ENCODE data around the gene LHPP.
A peak's percentile ranks its signal among the peaks of the same experiment; 100 is the strongest.

Gene LHPP

DNA sequence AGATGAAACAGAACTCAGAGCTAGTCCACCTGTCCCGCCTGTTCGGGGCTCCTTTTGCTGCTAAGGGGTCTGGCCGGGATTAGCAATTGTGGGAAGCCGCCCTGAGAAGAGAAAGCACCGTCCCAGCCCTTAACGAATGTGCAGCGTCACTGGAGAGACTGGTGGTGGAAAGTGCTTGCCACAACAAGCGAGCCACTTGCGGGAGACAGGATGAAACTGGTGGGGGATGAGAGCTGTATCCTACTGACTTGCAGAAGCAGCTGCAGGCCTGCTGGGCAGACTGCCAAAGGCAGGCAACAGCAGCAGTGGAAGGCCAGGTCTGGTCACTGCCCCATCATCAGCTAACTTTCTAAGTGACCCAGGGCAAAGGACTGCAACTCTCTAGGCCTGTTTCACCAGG lies 187.1 kb downstream of the LHPP start:
- Histone ChIP-seq H3K9ac (peak overlapping the region; percentile 82), H3K4me2 (peak overlapping the region; percentile 99), H3K36me3 (ENCODE audit: insufficient read depth) (no peaks in the 10 kb centered on the region), H3K4me1 (ENCODE audit: low read depth, poor library complexity, severe bottlenecking) (peaks cover 80% of the 10 kb centered on the region), H3K79me2 (ENCODE audit: insufficient read depth, low read depth) (peaks cover 13% of the 10 kb centered on the region; the same call in 1 of the 2 replicates), H4K20me1 (ENCODE audit: insufficient read depth) (no peaks in the 10 kb centered on the region), H2AFZ (ENCODE audit: low read depth) (no peak overlapping the region), H3K27me3 (ENCODE audit: insufficient read depth, low read depth) (no peaks in the 10 kb centered on the region), H3K27ac (peak overlapping the region; percentile 99), H3K4me3 (IDR thresholded peaks at IDR 0.05; ENCODE audit: insufficient read depth, low read depth, low read length) (no peak overlapping the region)
- TF ChIP-seq, protein P1, sequence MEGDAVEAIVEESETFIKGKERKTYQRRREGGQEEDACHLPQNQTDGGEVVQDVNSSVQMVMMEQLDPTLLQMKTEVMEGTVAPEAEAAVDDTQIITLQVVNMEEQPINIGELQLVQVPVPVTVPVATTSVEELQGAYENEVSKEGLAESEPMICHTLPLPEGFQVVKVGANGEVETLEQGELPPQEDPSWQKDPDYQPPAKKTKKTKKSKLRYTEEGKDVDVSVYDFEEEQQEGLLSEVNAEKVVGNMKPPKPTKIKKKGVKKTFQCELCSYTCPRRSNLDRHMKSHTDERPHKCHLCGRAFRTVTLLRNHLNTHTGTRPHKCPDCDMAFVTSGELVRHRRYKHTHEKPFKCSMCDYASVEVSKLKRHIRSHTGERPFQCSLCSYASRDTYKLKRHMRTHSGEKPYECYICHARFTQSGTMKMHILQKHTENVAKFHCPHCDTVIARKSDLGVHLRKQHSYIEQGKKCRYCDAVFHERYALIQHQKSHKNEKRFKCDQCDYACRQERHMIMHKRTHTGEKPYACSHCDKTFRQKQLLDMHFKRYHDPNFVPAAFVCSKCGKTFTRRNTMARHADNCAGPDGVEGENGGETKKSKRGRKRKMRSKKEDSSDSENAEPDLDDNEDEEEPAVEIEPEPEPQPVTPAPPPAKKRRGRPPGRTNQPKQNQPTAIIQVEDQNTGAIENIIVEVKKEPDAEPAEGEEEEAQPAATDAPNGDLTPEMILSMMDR (conservative IDR thresholded peaks at IDR 0.05; ENCODE audit: low read depth, low read length): no peak

DNA sequence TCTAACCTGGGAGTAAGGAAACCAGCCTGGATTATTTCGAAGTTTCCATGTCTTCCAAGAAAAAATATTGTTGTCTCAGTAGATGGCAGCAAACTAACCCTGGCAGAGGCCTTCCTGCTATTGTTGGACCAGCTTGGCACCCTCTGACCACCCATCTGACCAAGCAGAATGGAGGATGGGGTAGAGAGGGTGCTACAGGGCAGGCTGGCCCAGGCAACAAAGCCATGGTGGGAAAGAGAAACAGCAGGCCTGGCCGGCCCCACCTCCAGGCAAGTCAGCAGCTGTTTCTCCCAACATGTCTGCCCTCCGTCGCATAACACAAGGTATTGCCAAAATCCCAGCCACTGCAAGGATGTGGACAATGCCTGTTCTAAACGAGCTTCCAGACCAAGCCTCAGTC lies 187.6 kb downstream of the LHPP start:
- Histone ChIP-seq H3K9ac (peak overlapping the region; percentile 82; the same call in 1 of the 2 replicates), H3K27me3 (ENCODE audit: insufficient read depth, low read depth) (no peaks in the 10 kb centered on the region), H3K4me1 (ENCODE audit: low read depth, poor library complexity, severe bottlenecking) (peaks cover 80% of the 10 kb centered on the region), H4K20me1 (ENCODE audit: insufficient read depth) (no peaks in the 10 kb centered on the region), H3K36me3 (ENCODE audit: insufficient read depth) (no peaks in the 10 kb centered on the region), H3K27ac (peak overlapping the region; percentile 99), H3K4me3 (IDR thresholded peaks at IDR 0.05; ENCODE audit: insufficient read depth, low read depth, low read length) (no peak overlapping the region), H2AFZ (ENCODE audit: low read depth) (no peak overlapping the region), H3K79me2 (ENCODE audit: insufficient read depth, low read depth) (peaks cover 13% of the 10 kb centered on the region; the same call in 1 of the 2 replicates), H3K4me2 (peak overlapping the region; percentile 99)
- TF ChIP-seq, protein P1 (conservative IDR thresholded peaks at IDR 0.05; ENCODE audit: low read depth, low read length): no peak

DNA sequence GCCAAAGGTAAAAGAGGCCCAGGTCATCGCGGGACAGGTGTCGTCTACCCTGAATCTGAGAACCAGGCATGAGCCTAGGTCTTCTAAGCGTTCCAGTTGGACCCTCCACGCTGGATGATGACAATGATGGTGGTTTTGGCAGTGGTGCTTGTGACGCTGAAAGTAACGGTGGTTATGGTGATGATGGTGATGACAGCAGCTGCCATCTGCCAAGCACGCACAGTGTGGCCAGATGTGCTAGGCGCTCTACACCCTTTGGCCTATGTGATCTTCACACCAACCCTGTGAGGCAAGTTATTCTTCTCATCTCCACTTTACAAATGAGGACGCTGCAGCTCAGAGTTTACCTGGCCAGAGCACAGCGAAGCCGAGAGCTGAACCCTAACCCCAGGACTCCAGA lies 188.6 kb downstream of the LHPP start:
- H3K4me2 ChIP-seq: no peak overlapping the region
- H3K27me3 ChIP-seq (ENCODE audit: insufficient read depth, low read depth): no peaks in the 10 kb centered on the region
- TF ChIP-seq, protein P1 (conservative IDR thresholded peaks at IDR 0.05; ENCODE audit: low read depth, low read length): no peak
- H4K20me1 ChIP-seq (ENCODE audit: insufficient read depth): no peaks in the 10 kb centered on the region
- H2AFZ ChIP-seq (ENCODE audit: low read depth): no peak overlapping the region
- H3K79me2 ChIP-seq (ENCODE audit: insufficient read depth, low read depth): peaks cover 13% of the 10 kb centered on the region; the same call in 1 of the 2 replicates
- H3K4me1 ChIP-seq (ENCODE audit: low read depth, poor library complexity, severe bottlenecking): peaks cover 85% of the 10 kb centered on the region
- no peak overlapping the region; the same call in 1 of the 2 replicates for H3K27ac ChIP-seq
- no peak overlapping the region for H3K9ac ChIP-seq
- H3K4me3 ChIP-seq (IDR thresholded peaks at IDR 0.05; ENCODE audit: insufficient read depth, low read depth, low read length): no peak overlapping the region
- H3K36me3 ChIP-seq (ENCODE audit: insufficient read depth): no peaks in the 10 kb centered on the region

DNA sequence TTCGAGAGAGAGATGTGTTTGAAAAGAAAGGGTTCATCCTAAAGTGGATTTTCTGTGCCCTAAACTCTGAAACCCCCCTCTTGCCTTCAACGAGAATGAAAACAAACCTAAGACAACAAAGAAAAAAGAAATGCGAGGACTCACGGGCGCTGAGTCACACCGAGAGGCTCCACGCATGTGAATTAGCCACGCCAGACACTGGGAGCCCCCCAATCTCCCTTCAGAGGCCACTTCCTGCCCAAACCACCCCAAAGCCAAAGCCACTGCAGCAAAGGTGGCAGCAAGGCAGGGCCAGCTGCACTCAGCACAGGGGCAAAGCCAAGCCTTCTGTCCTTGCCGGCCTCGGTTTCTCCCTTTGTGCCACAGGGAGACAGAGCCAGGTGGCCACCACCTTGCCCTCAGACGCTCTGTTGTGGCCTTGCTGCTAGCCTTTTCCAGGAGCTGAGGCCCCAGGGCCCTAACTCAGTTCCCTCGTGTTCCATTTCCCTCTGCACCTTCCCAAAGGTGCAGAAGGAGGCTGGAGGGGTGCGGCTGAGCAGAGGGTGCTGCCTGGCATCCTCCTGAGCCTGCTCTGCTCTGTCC lies 189.3 kb downstream of the LHPP start:
- H3K4me1 ChIP-seq (ENCODE audit: low read depth, poor library complexity, severe bottlenecking): peaks cover 89% of the 10 kb centered on the region
- H4K20me1 ChIP-seq (ENCODE audit: insufficient read depth): no peaks in the 10 kb centered on the region
- no peak overlapping the region for H2AFZ ChIP-seq (ENCODE audit: low read depth)
- peaks cover 17% of the 10 kb centered on the region; the same call in 1 of the 2 replicates for H3K79me2 ChIP-seq (ENCODE audit: insufficient read depth, low read depth)
- H3K4me3 ChIP-seq (IDR thresholded peaks at IDR 0.05; ENCODE audit: insufficient read depth, low read depth, low read length): no peak overlapping the region
- no peak overlapping the region for H3K4me2 ChIP-seq
- TF ChIP-seq, protein P1 (conservative IDR thresholded peaks at IDR 0.05; ENCODE audit: low read depth, low read length): no peak
- no peaks in the 10 kb centered on the region for H3K27me3 ChIP-seq (ENCODE audit: insufficient read depth, low read depth)
- no peak overlapping the region for H3K9ac ChIP-seq
- no peak overlapping the region; the same call in 1 of the 2 replicates for H3K27ac ChIP-seq
- no peaks in the 10 kb centered on the region for H3K36me3 ChIP-seq (ENCODE audit: insufficient read depth)
